ENCODE data around the gene MMRN1. TPM values are rescaled to one million over a fixed set of nuclear protein-coding genes. Genes with fewer than 3 reads are reported as not detected.

The MMRN1 gene
- total RNA-seq, 1 donor from 2014 or later: not detected

GRCh38 chr4:89992744-89993143, 98.1 kb downstream of the MMRN1 start:
- Mint-ChIP-seq H3K4me1 (ENCODE audit: low read depth) (no peaks in the 10 kb centered on the region), H3K4me3 (ENCODE audit: low read depth) (no peak overlapping the region), H3K9me3 (no peaks in the 10 kb centered on the region), H3K27ac (no peak overlapping the region), H3K27me3 (ENCODE audit: low read depth) (no peaks in the 10 kb centered on the region), H3K36me3 (ENCODE audit: low read depth) (no peaks in the 10 kb centered on the region)
- DNase-seq (ENCODE audit: low spot score): no peak
- intact Hi-C loops (cut with micrococcal nuclease): no loop called here

GRCh38 chr4:89994176-89994873, 99.7 kb downstream of the MMRN1 start:
- no peaks in the 10 kb centered on the region for H3K27me3 Mint-ChIP-seq (ENCODE audit: low read depth)
- DNase-seq (ENCODE audit: low spot score): no peak
- no peaks in the 10 kb centered on the region for H3K36me3 Mint-ChIP-seq (ENCODE audit: low read depth)
- no peak overlapping the region for H3K27ac Mint-ChIP-seq
- H3K4me1 Mint-ChIP-seq (ENCODE audit: low read depth): no peaks in the 10 kb centered on the region
- intact Hi-C loops (cut with micrococcal nuclease): no loop called here
- H3K4me3 Mint-ChIP-seq (ENCODE audit: low read depth): no peak overlapping the region
- no peaks in the 10 kb centered on the region for H3K9me3 Mint-ChIP-seq

DNA sequence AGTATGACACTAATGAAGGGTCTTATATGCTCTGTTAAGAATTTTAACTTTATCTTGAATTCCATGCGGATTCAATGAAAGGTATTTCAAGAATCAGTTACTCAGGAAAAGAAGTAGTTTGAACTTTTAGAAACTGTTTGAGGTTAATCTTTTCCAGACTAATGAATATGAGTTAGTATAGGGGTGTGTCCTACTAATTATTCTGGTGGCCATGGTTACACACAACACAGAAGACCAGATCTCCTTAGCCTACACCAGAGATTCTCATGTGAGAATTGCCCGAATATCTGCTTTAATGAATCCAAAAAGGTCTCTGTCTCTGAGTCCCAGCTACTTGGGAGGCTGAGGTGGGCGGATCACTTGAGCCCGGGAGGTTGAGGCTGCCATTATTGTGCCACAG, 100.4 kb downstream of the MMRN1 start:
- DNase-seq (ENCODE audit: low spot score): no peak
- H3K4me3 Mint-ChIP-seq (ENCODE audit: low read depth): no peak overlapping the region
- no peaks in the 10 kb centered on the region for H3K4me1 Mint-ChIP-seq (ENCODE audit: low read depth)
- no peak overlapping the region for H3K27ac Mint-ChIP-seq
- intact Hi-C loops (cut with micrococcal nuclease): no loop called here
- no peaks in the 10 kb centered on the region for H3K9me3 Mint-ChIP-seq
- no peaks in the 10 kb centered on the region for H3K36me3 Mint-ChIP-seq (ENCODE audit: low read depth)
- H3K27me3 Mint-ChIP-seq (ENCODE audit: low read depth): no peaks in the 10 kb centered on the region

DNA sequence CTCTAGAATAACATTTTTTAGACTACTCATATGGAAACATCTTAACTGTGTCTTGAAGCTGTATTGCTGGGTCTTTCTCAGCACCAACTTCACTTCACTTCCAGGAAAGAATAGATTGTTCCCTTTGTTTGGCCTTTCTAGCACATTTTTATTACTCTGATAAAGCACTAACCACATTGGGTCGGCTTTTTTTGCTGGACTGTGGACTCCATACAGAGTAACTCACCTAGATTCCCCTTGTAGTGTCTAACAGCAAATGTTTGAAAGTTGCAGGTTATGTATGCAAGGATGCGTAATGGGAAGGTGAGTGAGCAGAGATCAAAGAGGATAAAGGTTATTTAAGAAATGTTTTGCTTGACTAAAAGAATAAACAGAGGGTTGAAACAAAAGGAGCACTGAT, 101.2 kb downstream of the MMRN1 start:
- DNase-seq (ENCODE audit: low spot score): no peak
- H3K4me1 Mint-ChIP-seq (ENCODE audit: low read depth): no peaks in the 10 kb centered on the region

GRCh38 chr4:89997171-89997704, 102.6 kb downstream of the MMRN1 start:
- Mint-ChIP-seq H3K4me1 (ENCODE audit: low read depth) (no peaks in the 10 kb centered on the region), H3K9me3 (no peaks in the 10 kb centered on the region), H3K4me3 (ENCODE audit: low read depth) (no peak overlapping the region), H3K27ac (no peak overlapping the region), H3K27me3 (ENCODE audit: low read depth) (no peaks in the 10 kb centered on the region), H3K36me3 (ENCODE audit: low read depth) (no peaks in the 10 kb centered on the region)
- DNase-seq (ENCODE audit: low spot score): no peak
- intact Hi-C loops (cut with micrococcal nuclease): no loop called here

More for the DNA sequence above, 101.2 kb downstream of the MMRN1 start:
- H3K36me3 Mint-ChIP-seq (ENCODE audit: low read depth): no peaks in the 10 kb centered on the region
- H3K27me3 Mint-ChIP-seq (ENCODE audit: low read depth): no peaks in the 10 kb centered on the region
- no peak overlapping the region for H3K4me3 Mint-ChIP-seq (ENCODE audit: low read depth)
- H3K27ac Mint-ChIP-seq: no peak overlapping the region
- no peaks in the 10 kb centered on the region for H3K9me3 Mint-ChIP-seq
- intact Hi-C loops (cut with micrococcal nuclease): no loop called here

- H3K36me3 Mint-ChIP-seq (ENCODE audit: low read depth): no peaks in the 10 kb centered on the region
- H3K4me1 Mint-ChIP-seq (ENCODE audit: low read depth): no peaks in the 10 kb centered on the region
- no peak overlapping the region for H3K4me3 Mint-ChIP-seq (ENCODE audit: low read depth)
- no peaks in the 10 kb centered on the region for H3K27me3 Mint-ChIP-seq (ENCODE audit: low read depth)
- intact Hi-C loops (cut with micrococcal nuclease): no loop called here
- DNase-seq (ENCODE audit: low spot score): no peak
- no peak overlapping the region for H3K27ac Mint-ChIP-seq
- no peaks in the 10 kb centered on the region for H3K9me3 Mint-ChIP-seq
Observed at GRCh38 chr4:89998469-89999011, 103.9 kb downstream of the MMRN1 start.

DNA sequence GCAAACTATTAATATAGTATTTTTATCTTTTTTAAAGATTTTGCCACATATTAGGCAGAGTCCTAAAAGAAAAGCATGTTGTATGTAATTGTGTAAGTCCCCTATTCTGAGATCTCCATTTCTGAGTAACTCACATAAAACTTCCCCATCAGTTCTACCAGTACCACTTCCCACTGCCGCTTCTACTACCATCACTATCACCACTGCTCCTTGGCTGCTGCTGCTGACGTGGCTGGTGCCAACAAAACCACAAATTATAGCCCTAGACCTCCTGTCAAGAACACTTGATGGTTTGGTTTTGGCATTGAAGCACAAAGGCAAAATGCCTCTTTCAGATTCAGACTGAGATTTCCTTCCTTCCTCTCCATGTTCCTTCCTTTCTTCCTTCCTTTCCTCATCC, 106.4 kb downstream of the MMRN1 start:
- no peaks in the 10 kb centered on the region for H3K36me3 Mint-ChIP-seq (ENCODE audit: low read depth)

DNA sequence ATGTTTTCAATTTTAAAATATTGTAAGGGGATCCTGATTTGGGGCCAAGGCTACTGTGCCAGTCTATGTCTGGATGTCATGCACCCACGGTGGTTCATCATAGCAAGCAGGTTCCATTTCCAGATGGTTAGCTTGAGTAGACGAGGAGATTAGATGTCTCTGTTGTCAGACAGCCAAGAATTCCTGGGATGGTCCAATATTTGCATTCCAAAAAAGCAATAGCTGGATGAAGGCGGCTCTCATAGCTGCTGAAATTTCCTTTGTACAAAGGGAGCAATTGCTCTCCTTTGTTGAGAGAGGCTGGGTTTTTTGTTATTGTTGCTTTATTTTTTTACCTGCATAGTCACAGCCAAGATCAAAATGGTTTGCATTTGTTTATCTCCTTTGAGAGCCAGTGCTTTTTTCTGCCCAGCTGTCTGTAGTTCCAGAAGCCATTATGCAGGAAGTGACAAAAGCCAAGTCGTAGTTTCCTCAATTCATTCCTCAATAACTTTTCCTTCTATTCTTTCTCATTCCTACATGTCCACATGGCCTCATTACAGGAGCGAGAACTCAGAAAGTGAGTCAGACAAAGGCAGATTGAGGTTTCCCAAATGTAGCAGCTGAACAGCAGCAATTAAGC, 107.9 kb downstream of the MMRN1 start:
- H3K27ac Mint-ChIP-seq: no peak overlapping the region
- no peaks in the 10 kb centered on the region for H3K27me3 Mint-ChIP-seq (ENCODE audit: low read depth)
- intact Hi-C loops (cut with micrococcal nuclease): no loop called here
- H3K4me1 Mint-ChIP-seq (ENCODE audit: low read depth): no peaks in the 10 kb centered on the region
- H3K9me3 Mint-ChIP-seq: no peaks in the 10 kb centered on the region
- DNase-seq (ENCODE audit: low spot score): no peak
- H3K4me3 Mint-ChIP-seq (ENCODE audit: low read depth): no peak overlapping the region
- no peaks in the 10 kb centered on the region for H3K36me3 Mint-ChIP-seq (ENCODE audit: low read depth)

More for the DNA sequence above, 106.4 kb downstream of the MMRN1 start:
- no peak for DNase-seq (ENCODE audit: low spot score)
- intact Hi-C loops (cut with micrococcal nuclease): no loop called here
- no peaks in the 10 kb centered on the region for H3K4me1 Mint-ChIP-seq (ENCODE audit: low read depth)
- H3K9me3 Mint-ChIP-seq: no peaks in the 10 kb centered on the region
- no peak overlapping the region for H3K4me3 Mint-ChIP-seq (ENCODE audit: low read depth)
- H3K27me3 Mint-ChIP-seq (ENCODE audit: low read depth): no peaks in the 10 kb centered on the region
- H3K27ac Mint-ChIP-seq: no peak overlapping the region

Other genes starting within 250 kb of the MMRN1 start
- gene SNCA, start 57.7 kb upstream of the MMRN1 start, total RNA-seq: 0.39 and 0.44 TPM in 2 replicates
- not detected in 2 replicates for gene CCSER1, start 232.5 kb downstream of the MMRN1 start, total RNA-seq